Activated T-helper 17 cell treated with anti-CD3 and anti-CD28 coated beads, Interleukin-2, amount 50 U/mL, for 72 hours (primary cell): Measurements from ENCODE around the gene L3MBTL4. TPM values are rescaled to one million over a fixed set of nuclear protein-coding genes. Genes with fewer than 3 reads are reported as not detected.

Experiments
- ATAC-seq: fragments of 150-1000 bp; cut with Tn5 transposase; replicated peaks from 2 replicates; pipeline ENCODE4 v1.10.0; 2021; ENCODE audit warnings: mild to moderate bottlenecking, moderate library complexity
- H3K27ac Mint-ChIP-seq: one replicate; pipeline ENCODE4 v1.8.0; 2022; ENCODE audit warnings: mixed read lengths
- H3K27me3 Mint-ChIP-seq: one replicate; pipeline ENCODE4 v1.8.0; 2022; ENCODE audit warnings: mixed read lengths
- H3K36me3 Mint-ChIP-seq: one replicate; pipeline ENCODE4 v1.8.0; 2022; ENCODE audit warnings: low read depth, mild to moderate bottlenecking, mixed read lengths
- H3K4me1 Mint-ChIP-seq: one replicate; pipeline ENCODE4 v1.8.0; 2022; ENCODE audit warnings: mixed read lengths
- H3K4me3 Mint-ChIP-seq: one replicate; pipeline ENCODE4 v1.8.0; 2022; ENCODE audit warnings: mild to moderate bottlenecking, mixed read lengths
- H3K9me3 Mint-ChIP-seq: one replicate; pipeline ENCODE4 v1.8.0; 2022; ENCODE audit warnings: mixed read lengths
- total RNA-seq, 2 donors: library from RNA; stranded (reverse); gene quantifications; one replicate each; pipeline ENCODE4 v1.2.3, GENCODE V29; 2022

Gene L3MBTL4
- total RNA-seq, 2 donors from 2014 or later = 0.19 TPM; not detected in 1

DNA sequence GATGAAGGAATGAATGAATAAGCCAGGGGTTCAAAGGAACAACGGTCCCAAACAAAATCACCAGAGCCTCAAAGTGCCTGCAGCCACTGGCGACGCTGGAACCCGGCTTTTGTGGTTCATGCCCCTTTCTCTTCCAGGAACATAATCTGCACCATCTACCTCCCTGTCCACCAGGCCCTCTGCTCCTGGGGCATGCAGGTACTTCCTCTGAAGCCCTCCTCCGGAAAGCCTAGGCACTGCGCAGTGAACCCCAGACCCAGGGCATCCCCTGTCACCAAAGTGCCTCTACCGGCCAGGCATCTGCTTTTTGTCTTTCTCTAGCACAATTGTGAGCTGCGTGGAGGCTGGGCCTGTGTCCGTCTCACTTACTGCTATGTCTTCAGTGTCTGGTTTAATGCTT, 420.8 kb downstream of the L3MBTL4 start:
- Mint-ChIP-seq H3K4me1 (no peaks in the 10 kb centered on the region), H3K4me3 (no peak overlapping the region), H3K9me3 (peaks cover 4% of the 10 kb centered on the region), H3K36me3 (no peaks in the 10 kb centered on the region), H3K27ac (no peak overlapping the region), H3K27me3 (no peaks in the 10 kb centered on the region)
- ATAC-seq = no peak

DNA sequence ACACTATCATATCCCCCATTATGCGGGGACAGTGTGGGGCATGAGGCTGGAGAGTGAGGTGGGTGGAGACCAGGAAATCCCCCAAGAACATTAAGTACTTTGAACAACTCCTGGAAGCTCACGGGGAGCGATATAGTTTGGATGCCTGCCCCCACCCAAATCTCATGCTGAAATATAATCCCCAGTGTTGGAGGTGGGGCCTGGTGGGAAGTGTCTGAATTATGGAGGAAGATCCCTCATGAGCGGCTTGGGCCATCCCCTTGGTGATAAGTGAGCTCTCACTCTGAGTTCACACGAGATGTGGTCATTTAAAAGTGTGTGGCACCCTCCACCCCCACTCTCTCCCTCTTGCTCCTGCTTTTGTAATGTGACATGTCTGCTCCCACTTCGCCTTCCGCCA, 422.3 kb downstream of the L3MBTL4 start:
- ATAC-seq = no peak
- Mint-ChIP-seq H3K9me3 (peaks cover 4% of the 10 kb centered on the region), H3K4me3 (no peak overlapping the region), H3K36me3 (no peaks in the 10 kb centered on the region), H3K27ac (no peak overlapping the region), H3K4me1 (no peaks in the 10 kb centered on the region), H3K27me3 (no peaks in the 10 kb centered on the region)

DNA sequence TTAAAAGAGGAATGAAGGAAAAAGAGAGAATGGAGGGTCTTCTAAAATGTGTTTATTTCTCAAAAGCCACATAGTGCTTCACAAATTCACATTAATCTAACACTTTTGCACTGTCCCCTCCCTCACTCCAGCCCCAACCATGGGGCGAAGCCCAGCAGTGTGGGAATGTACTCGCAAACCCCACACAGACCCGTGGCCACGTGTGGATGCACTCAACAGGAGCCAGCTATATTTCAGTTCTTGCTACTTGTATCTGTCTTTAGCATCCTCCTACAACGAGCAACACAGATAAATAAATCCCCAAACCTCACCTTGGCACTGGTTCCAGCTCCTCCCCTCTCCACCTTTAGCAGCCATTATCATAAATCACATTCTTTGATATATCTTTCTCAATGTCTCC, 427.5 kb downstream of the L3MBTL4 start:
- Mint-ChIP-seq H3K9me3 (peaks cover 4% of the 10 kb centered on the region), H3K27ac (no peak overlapping the region), H3K4me1 (no peaks in the 10 kb centered on the region), H3K36me3 (no peaks in the 10 kb centered on the region), H3K27me3 (peaks cover 6% of the 10 kb centered on the region), H3K4me3 (no peak overlapping the region)
- no peak for ATAC-seq

DNA sequence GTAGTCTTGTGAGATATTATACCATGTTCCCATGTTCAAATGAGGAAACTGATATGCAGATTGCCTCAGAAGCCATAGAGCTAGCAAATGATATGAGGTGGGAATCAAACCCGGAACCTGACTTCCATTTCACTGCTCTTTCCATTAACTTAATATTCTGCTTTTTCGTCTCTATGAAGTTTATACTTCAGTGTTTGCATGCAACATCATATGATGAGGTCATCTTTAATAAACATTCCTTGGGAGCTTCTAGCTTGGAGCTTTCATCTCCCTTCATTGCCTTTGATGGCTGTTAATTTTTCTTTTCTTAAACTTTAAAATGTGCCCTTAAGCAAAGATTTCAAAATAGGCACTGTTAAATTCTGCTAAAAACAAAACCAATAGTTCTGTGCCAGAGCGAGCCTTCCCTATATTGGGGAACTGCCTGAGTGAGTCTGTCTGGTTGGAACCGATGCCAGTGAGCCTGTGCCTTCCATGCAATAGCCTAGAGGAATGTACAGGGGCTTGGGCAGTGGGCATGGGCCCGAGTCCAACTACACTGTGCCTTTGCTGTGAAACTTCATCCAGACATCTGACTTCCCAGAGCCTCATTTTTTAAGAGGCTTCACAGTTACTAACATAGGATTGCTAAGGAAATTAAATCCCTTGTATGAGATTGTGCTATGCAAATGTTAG, 428.3 kb downstream of the L3MBTL4 start:
- Mint-ChIP-seq H3K9me3 (no peaks in the 10 kb centered on the region), H3K27me3 (peaks cover 6% of the 10 kb centered on the region), H3K4me3 (no peak overlapping the region), H3K36me3 (no peaks in the 10 kb centered on the region), H3K27ac (no peak overlapping the region), H3K4me1 (no peaks in the 10 kb centered on the region)
- ATAC-seq = no peak

DNA sequence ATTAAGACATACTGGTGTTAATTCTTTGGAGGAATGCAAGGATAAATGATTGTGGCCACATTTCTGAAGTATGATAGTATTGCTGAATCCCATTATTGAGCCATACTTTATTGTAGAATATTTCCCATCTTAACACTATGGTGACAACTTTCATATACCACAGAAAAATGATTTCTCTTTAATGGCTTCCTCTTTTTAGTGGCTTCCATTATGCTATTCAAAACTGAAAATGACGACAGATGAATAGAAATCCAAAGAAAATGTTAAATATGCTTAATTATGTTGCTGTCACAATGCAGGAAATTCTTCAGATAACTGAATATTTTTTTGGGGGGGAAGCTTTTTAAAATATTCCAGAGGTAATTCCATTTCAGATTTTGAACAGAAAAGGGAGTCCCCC, 430.5 kb downstream of the L3MBTL4 start:
- Mint-ChIP-seq H3K9me3 (no peaks in the 10 kb centered on the region), H3K27ac (no peak overlapping the region), H3K36me3 (no peaks in the 10 kb centered on the region), H3K27me3 (peaks cover 6% of the 10 kb centered on the region), H3K4me1 (no peaks in the 10 kb centered on the region), H3K4me3 (no peak overlapping the region)
- ATAC-seq = no peak

DNA sequence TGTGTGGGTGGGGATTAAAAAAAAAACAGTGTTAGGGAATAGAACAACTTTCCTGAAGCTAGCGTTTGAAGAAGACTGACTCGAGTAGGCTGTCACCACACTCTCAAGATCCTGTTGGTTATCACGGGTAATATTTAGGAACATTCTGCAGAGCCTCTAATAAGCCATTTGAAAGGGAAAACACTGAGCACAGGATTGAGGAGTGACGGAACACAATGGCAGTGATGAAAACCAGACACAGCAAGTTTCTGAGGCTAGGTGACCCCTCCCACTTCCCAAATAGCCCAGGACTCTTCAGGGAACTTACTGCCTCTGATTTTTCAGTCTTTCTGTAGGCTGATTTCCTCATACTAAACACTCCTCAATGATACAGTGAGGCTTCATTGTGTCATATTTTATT, 431.2 kb downstream of the L3MBTL4 start:
- Mint-ChIP-seq H3K4me3 (no peak overlapping the region), H3K36me3 (no peaks in the 10 kb centered on the region), H3K4me1 (no peaks in the 10 kb centered on the region), H3K27me3 (peaks cover 6% of the 10 kb centered on the region), H3K9me3 (no peaks in the 10 kb centered on the region), H3K27ac (no peak overlapping the region)
- no peak for ATAC-seq

DNA sequence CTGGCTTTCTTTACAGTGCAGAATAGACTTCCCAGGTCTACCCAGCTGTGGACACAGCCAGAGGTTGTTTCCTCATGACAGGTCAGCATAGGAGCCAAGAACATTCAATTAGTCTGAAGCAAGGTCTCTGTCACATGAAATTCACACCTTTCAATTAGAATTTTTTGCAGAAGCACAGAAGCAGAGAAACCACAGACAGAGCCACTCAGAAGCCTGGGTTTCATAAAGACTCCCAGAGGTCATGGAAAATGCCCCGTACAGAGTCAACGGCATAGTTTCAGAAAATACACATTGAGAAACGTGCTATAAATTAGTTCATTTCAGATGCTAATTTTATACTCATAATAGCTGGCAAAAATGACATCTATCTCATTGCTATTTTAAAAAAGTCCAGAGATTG, 432.4 kb downstream of the L3MBTL4 start:
- Mint-ChIP-seq H3K27ac (no peak overlapping the region), H3K4me1 (no peaks in the 10 kb centered on the region), H3K4me3 (no peak overlapping the region), H3K36me3 (no peaks in the 10 kb centered on the region), H3K27me3 (peaks cover 6% of the 10 kb centered on the region), H3K9me3 (no peaks in the 10 kb centered on the region)
- ATAC-seq = no peak

DNA sequence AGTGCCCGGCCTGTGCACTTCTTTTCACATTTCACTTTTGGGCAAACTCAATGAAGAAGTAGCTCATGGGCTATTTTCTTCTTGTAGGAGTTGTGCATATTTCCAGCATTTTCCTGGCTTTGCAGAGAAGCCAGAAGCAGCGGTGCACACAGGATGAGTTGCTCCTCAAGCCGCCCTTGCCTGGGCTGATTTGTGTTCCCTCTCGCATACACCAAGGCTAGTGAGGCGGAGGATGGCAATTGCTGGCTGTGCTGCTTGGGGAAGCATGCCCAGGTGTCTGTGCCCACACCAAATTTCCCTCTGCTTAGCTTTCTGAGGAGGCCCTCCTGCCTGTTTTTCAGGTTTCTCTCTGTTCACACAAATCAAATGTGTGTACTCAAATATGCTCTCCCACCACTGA, 434.0 kb downstream of the L3MBTL4 start:
- no peak overlapping the region for H3K4me3 Mint-ChIP-seq
- H3K36me3 Mint-ChIP-seq = no peaks in the 10 kb centered on the region
- no peaks in the 10 kb centered on the region for H3K4me1 Mint-ChIP-seq
- H3K27me3 Mint-ChIP-seq = peaks cover 4% of the 10 kb centered on the region
- no peak for ATAC-seq
- H3K27ac Mint-ChIP-seq = no peak overlapping the region
- H3K9me3 Mint-ChIP-seq = no peaks in the 10 kb centered on the region

DNA sequence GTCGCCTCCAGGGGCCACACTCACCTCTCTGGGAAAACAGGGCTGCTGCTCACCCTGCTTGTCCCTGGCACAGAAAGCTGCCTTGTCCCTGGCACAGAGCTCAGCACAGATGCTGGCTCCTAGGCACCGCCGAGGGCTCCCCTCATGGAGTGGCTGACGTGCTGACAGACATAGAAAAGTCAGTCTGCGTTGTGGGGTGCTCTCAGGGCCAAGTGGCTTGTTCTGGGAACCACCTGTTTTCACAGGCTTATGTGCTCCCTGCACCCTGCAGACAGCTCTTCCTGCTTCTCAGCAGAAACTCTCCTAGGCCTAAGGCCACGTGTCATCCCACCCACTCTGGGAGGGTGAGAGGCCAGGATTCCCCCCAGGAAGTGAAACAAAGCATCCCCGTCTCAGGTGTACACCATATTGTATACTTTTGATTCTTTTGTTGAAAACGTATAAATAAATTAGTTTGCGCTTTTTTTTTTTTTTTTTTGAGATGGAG, 434.7 kb downstream of the L3MBTL4 start:
- Mint-ChIP-seq H3K4me1 (no peaks in the 10 kb centered on the region), H3K9me3 (no peaks in the 10 kb centered on the region), H3K27me3 (no peaks in the 10 kb centered on the region), H3K27ac (no peak overlapping the region), H3K4me3 (no peak overlapping the region), H3K36me3 (no peaks in the 10 kb centered on the region)
- ATAC-seq = peak; percentile 24

DNA sequence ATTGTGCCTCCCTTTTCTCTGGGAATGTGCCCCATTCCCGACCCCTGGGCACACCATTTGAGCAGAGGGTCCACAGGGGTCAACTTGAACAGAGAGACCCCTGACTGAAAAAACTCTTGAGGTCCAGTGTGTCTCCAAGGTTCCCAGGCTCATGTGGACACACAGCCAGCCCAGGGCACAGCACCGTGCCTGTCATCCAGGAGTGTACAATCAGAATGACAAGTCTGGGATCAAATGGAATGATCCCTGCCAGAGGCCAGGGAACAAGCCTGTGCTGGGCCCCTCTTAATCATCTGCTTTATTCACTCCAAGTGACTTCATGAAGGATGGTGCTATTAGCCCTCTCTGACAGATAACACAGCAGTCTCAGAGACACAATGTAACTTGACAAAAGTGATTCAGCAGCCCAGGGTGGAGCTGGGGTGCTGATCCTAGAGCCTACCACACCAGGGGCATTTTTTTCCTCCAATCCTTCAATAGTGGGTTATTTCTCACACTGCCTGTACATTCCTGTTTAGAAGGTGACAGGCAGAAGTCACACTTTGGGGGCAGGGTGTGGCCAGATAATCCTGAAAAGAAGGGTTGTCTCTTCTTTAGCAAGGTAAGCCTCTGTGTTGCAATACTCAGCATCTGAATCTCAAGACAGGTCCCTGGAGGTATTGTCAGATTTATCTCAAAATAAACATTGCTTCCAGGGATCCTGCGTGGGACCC, 435.4 kb downstream of the L3MBTL4 start:
- Mint-ChIP-seq H3K4me3 (no peak overlapping the region), H3K27me3 (no peaks in the 10 kb centered on the region), H3K36me3 (no peaks in the 10 kb centered on the region), H3K9me3 (no peaks in the 10 kb centered on the region), H3K27ac (no peak overlapping the region), H3K4me1 (no peaks in the 10 kb centered on the region)
- no peak for ATAC-seq

DNA sequence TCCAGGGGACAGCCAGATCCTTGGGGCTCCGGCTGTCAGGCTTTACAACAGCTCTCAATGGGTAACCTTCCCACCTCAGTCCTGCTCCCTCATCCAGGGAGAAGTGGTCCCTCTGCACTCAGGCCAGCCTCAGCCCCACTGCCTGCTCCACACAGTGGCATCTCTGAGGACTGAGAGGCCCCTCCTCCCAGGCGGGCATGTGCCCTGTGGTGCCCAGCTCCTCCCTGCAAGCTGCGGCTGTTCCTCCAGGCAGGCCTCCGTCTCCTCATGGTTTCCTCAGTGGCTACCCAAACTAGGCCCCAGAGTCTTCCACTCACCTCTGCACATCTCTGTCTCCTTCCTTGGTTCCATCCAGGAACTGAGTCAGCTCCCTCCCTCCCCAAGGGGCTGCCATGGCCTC, 437.7 kb downstream of the L3MBTL4 start:
- H3K36me3 Mint-ChIP-seq = no peaks in the 10 kb centered on the region
- H3K27me3 Mint-ChIP-seq = no peaks in the 10 kb centered on the region
- H3K4me1 Mint-ChIP-seq = no peaks in the 10 kb centered on the region
- H3K4me3 Mint-ChIP-seq = no peak overlapping the region
- no peaks in the 10 kb centered on the region for H3K9me3 Mint-ChIP-seq
- ATAC-seq = no peak
- H3K27ac Mint-ChIP-seq = no peak overlapping the region

DNA sequence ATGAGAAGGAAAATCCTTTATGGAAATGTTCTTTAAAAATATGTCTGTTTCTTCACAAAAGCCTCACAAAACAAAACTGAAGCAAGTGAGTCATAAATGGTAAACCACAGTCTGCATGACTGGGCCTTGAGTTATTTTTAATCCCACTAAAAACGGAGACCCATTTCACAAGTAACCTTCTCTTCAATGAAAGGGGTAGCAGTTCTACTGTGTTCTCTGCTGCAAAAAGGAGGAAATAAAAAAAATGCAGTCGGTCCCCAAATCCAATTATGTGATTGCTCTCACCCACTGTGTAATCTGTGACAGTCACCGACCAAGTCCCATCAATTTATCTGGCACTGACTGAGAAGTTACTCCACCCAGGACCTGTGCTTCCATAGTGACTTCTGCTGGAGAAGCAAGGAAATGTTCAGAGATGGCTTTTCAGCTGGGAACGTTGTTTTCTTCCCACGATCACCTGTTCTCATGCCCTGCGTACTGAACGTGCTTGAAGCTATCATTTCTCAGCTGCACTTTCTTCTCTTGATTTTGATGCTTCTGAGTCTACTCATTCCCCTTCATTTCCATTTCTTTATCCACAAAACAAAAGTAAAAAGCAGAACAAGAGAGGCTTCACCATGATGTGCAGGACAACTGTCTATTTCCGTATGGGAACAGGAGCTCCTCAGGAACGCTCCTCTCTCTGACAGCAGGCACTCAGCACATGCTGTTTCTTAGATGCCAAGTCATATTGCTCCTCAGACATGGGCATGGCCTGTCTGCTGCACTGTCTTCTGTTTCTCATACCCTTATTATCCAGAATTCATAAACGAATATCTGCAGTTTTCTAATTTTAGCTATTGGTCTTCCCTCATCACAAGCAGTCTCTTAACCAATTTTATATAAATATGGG, 439.4 kb downstream of the L3MBTL4 start:
- peak; percentile 38 for ATAC-seq
- no peaks in the 10 kb centered on the region for H3K4me1 Mint-ChIP-seq

DNA sequence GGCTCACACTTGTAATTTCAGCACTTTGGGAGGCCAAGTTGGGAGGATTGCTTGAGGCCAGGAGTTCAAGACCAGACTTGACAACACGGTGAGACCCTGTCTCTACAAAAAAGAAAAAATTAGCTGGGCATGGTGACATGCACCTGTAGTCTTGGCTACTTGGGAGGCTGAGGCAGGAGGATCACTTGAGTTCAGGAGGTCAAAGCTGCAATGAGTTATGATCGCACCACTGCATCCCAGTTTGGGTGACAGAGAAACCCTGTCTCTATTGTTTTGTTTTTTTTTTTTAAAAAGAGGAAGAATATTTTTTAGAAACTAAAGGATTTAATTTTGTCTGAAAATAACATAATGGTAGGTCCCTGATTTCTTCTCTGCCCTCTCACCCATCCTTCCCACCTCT, 440.0 kb downstream of the L3MBTL4 start:
- no peaks in the 10 kb centered on the region for H3K9me3 Mint-ChIP-seq
- no peak overlapping the region for H3K4me3 Mint-ChIP-seq
- ATAC-seq = no peak
- H3K27me3 Mint-ChIP-seq = no peaks in the 10 kb centered on the region
- no peak overlapping the region for H3K27ac Mint-ChIP-seq
- H3K4me1 Mint-ChIP-seq = no peaks in the 10 kb centered on the region
- H3K36me3 Mint-ChIP-seq = no peaks in the 10 kb centered on the region

More for the DNA sequence above, 439.4 kb downstream of the L3MBTL4 start:
- Mint-ChIP-seq H3K9me3 (no peaks in the 10 kb centered on the region), H3K36me3 (no peaks in the 10 kb centered on the region), H3K27me3 (no peaks in the 10 kb centered on the region), H3K4me3 (no peak overlapping the region), H3K27ac (no peak overlapping the region)

DNA sequence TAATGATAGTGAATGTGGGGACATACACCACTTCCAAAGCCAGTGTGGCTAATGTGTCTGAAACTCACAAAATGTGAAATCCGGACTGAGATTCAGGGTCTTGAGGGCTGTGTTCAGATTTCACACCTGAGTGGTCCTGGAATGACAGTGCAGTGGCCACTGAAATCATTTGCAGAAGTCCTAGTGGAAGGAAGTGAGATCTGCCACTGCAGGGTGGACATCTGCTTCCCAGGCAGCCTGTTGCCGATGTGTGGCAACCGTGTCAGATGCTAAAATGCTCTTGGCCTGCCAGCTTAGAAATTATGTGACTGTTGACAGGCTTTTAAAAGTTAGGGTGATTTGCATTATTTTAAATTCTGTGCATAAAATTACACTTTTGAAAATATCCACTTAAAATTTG, 441.6 kb downstream of the L3MBTL4 start:
- ATAC-seq = no peak
- no peaks in the 10 kb centered on the region for H3K27me3 Mint-ChIP-seq
- no peak overlapping the region for H3K27ac Mint-ChIP-seq
- H3K9me3 Mint-ChIP-seq = no peaks in the 10 kb centered on the region
- no peak overlapping the region for H3K4me3 Mint-ChIP-seq
- no peaks in the 10 kb centered on the region for H3K36me3 Mint-ChIP-seq
- H3K4me1 Mint-ChIP-seq = no peaks in the 10 kb centered on the region
